T-cell (primary cell): ENCODE results near the gene TMEM138. TPM values are rescaled to one million over a fixed set of nuclear protein-coding genes. Genes with fewer than 3 reads are reported as not detected.

Source experiments
- ATAC-seq, 4 experiments: fragments of 200-7000 bp in 3 of 4; fragments of 150-1000 bp in 1 of 4; cut with Tn5 transposase; replicated peaks in 1 of 4; 1 replicate in 3 of 4; 2 replicates in 1 of 4; pipeline ENCODE4 v1.10.0; 2021; ENCODE audit warnings: moderate library complexity in 3 of 4, mild to moderate bottlenecking in 2 of 4, moderate number of reproducible peaks in 1 of 4
- CTCF ChIA-PET, 2 donors: fragments of 300-600 bp; sonication (Branson Sonifier 250); formaldehyde crosslinking; loops; one replicate each; lab custom pipeline; 2022; ENCODE audit warnings: antibody characterized with exemption in 2 of 2; lab: Charles Lee
- POLR2A ChIA-PET, 2 donors: fragments of 300-600 bp; sonication (Branson Sonifier 250); formaldehyde crosslinking; loops; one replicate each; lab custom pipeline; 2022; ENCODE audit warnings: antibody characterized with exemption in 2 of 2; lab: Charles Lee
- DNase-seq, 35 experiments: peaks; one replicate each; pipeline versions ENCODE4 v3.0.0 to v3.0.0-alpha.2; 2013 to 2023
- H3K27ac ChIP-seq: one replicate; pipeline ENCODE4 v1.5.1; 2013; ENCODE audit warnings: low read length
- H3K27me3 ChIP-seq, 2 experiments: replicated peaks in 1 of 2; 1 replicate in 1 of 2; 2 replicates in 1 of 2; pipeline versions ENCODE4 v1.6.1 to v1.7.0; 2013; ENCODE audit warnings: low read length in 1 of 2, mixed read lengths in 1 of 2; ENCODE audit not compliant: control insufficient read depth in 2 of 2, insufficient read depth in 2 of 2; ENCODE audit errors: extremely low read depth in 1 of 2
- H3K36me3 ChIP-seq, 2 donors: 1 replicate in 1 of 2; 2 replicates in 1 of 2; pipeline versions ENCODE4 v1.6.1 to v1.7.0; 2013; ENCODE audit warnings: low read length in 1 of 2; ENCODE audit not compliant: control insufficient read depth in 2 of 2, insufficient read depth in 1 of 2; ENCODE audit errors: extremely low read depth in 1 of 2
- H3K4me1 ChIP-seq, 2 experiments: 1 replicate in 1 of 2; 2 replicates in 1 of 2; pipeline versions ENCODE4 v1.6.1 to v1.7.0; 2013; ENCODE audit warnings: low read length in 2 of 2, mixed read lengths in 1 of 2; ENCODE audit not compliant: insufficient read depth in 2 of 2, control insufficient read depth in 1 of 2; ENCODE audit errors: extremely low read depth in 1 of 2
- H3K4me3 ChIP-seq, 2 donors: 1 replicate in 1 of 2; 2 replicates in 1 of 2; pipeline versions ENCODE4 v1.5.1 to v1.7.0; 2013; ENCODE audit warnings: mild to moderate bottlenecking in 2 of 2, low read length in 1 of 2, moderate library complexity in 1 of 2; ENCODE audit not compliant: control insufficient read depth in 1 of 2; ENCODE audit errors: extremely low read depth in 1 of 2
- H3K9me3 ChIP-seq: 2 replicates; pipeline ENCODE4 v1.7.0; 2013
- H3K27ac Mint-ChIP-seq, 2 donors: one replicate each; pipeline ENCODE4 v1.8.0; 2020 to 2021; ENCODE audit warnings: mild to moderate bottlenecking in 2 of 2, mixed read lengths in 2 of 2
- H3K27me3 Mint-ChIP-seq, 2 donors: one replicate each; pipeline ENCODE4 v1.8.0; 2021 to 2022; ENCODE audit warnings: mixed read lengths in 2 of 2
- H3K36me3 Mint-ChIP-seq: one replicate; pipeline ENCODE4 v1.8.0; 2021; ENCODE audit warnings: mixed read lengths
- H3K4me1 Mint-ChIP-seq, 3 donors: one replicate each; pipeline ENCODE4 v1.8.0; 2020 to 2022; ENCODE audit warnings: mixed read lengths in 3 of 3, mild to moderate bottlenecking in 1 of 3
- H3K4me3 Mint-ChIP-seq, 3 donors: one replicate each; pipeline ENCODE4 v1.8.0; 2020 to 2022; ENCODE audit warnings: mild to moderate bottlenecking in 3 of 3, mixed read lengths in 3 of 3, moderate library complexity in 3 of 3
- H3K9me3 Mint-ChIP-seq, 3 donors: one replicate each; pipeline ENCODE4 v1.8.0; 2020 to 2022; ENCODE audit warnings: mixed read lengths in 3 of 3
- WGBS: methylation state at CpG from one replicate; pipeline ENCODE4 v1.1.5; 2013; ENCODE audit warnings: missing lambda C conversion rate; ENCODE audit not compliant: insufficient coverage; 5-methylcytosine and 5-hydroxymethylcytosine counted together
- total RNA-seq, 35 experiments: library from RNA in 6 of 35; stranded (reverse) in 6 of 35; fragments of 120-200 nt in 1 of 35; gene quantifications; one replicate each; pipeline versions ENCODE4 v1.2.1 to v1.2.4 and lab custom pipeline; 2013 to 2026

TMEM138 gene
- 10 to 100 TPM; 48.7 to 57.7 (median 56.6) TPM for total RNA-seq
- 35.0 TPM for total RNA-seq (2013)
- total RNA-seq (lab: John Stamatoyannopoulos, UW) = 39.1 to 68.3 (median 49.0) reads per million in 29 experiments

DNA sequence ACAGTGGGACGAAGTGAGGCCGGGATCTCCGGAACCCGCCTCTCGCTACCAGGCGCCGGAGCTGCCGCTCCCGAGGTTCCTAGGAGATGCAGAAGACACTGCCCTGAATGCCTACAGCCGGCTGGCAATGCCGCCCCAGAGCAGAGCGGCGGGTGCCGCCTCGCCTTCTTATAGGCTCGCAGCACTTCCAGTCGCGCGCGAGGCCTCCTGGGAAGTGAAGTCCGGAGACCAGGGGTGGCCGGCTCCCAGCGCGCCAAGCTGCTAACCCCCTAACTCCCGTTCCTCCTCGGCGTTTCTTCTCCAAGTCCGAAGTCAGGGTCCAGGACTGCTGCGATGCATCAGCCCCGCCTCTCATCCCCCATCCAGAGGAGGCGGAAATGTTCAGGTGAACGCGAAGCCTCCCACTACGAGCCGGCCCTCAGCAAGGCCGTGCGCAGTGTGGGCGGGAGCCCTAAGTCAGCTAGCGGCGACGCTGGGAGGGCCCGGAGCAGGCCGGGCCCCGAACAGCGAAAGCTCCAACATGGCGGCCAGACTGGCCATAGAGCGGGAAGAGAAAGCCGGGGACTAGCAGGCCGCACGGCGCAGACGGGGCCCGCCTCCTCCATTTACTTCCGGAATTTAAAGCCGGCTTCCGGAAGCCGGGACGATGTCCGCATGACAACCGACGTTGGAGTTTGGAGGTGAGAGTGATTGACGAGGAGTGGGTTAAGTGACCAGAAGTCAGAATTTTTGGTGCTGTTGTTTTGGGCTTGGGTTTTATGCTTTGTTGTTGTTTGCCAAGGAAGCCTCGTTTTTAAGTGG lies at the start of gene TMEM138, which contains the start of gene CYB561A3:
TMEM138 (plus strand) TSS at position 634 of the 801 bp plus-strand sequence. CDS start 2,017 bp downstream, outside the sequence.
CYB561A3 (minus strand) TSS at position 142 of the 801 bp plus-strand sequence. CDS start 5,169 bp downstream, outside the sequence.
- Histone ChIP-seq H3K4me1 (peaks cover 10 to 38% of the 10 kb centered on the region in 2 experiments), H3K4me3 (peak within 1 kb of the TSS; percentile 89 to 93), H3K36me3 (peaks cover 5 to 29% of the 10 kb centered on the region in 2 donors), H3K27me3 (no peaks in the 10 kb centered on the region), H3K27ac (peak within 1 kb of the TSS; percentile 96), H3K9me3 (no peaks in the 10 kb centered on the region)
- Mint-ChIP-seq H3K4me3 (peak within 1 kb of the TSS; percentile 99 to 100 (median 100)), H3K9me3 (no peaks in the 10 kb centered on the region), H3K27me3 (no peaks in the 10 kb centered on the region), H3K36me3 (peaks cover 6% of the 10 kb centered on the region), H3K27ac (peak within 1 kb of the TSS; percentile 98 to 100), H3K4me1 (peaks cover 33 to 53% (median 46%) of the 10 kb centered on the region in 3 donors)
- ATAC-seq (peak; percentile 89 to 93 (median 92)), DNase-seq (peak; percentile 74 to 90 (median 82))
- POLR2A ChIA-PET = interaction anchor here (0.5 to 1.5 kb wide), 8 partner anchors 7 to 1109 kb away, joined by 3 to 13 read pairs (median 4); partner anchors contain the start of genes DDB1 (in 1 of the 2), TKFC (in 1 of the 2) and TMEM216 (in 1 of the 2)
- CTCF ChIA-PET = interaction anchor here (0.7 to 4.5 kb wide), 8 partner anchors 24 to 68 kb away, joined by 3 to 54 read pairs (median 8); partner anchors contain the start of genes CPSF7 (in 1 of the 2), DDB1 (in 1 of the 2), SDHAF2 (in 1 of the 2) and TKFC (in 1 of the 2)
- WGBS = 0% methylated on average over 63 of the region's 63 CpGs

DNA sequence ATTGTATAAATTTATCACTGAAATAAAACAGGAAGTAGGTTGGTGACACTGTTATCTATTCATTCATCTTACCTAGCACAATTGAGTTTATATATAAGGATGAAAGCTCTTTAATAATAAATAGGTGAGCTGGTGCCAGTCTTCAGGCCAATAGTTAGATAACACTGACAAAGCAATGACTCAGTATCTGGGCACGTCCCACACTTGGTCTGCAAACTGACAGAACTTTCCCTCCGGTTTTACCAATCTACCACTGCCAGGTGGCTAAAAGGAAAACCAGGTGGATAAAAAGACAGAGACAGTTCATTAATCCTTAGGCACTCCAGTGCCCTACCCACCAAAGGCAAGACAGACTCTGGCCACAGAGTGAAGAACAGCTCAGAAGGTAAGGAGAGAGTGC lies 46.9 kb upstream of the TMEM138 start:
- POLR2A ChIA-PET = interaction anchor here in 1 of 2 donors (0.8 kb wide), 1 partner anchor 8 kb away, joined by 3 read pairs; no protein-coding TSS in a partner anchor
- Histone ChIP-seq H3K9me3 (no peaks in the 10 kb centered on the region), H3K27me3 (no peaks in the 10 kb centered on the region), H3K36me3 (peaks cover 28 to 82% of the 10 kb centered on the region in 2 donors), H3K4me3 (no peak overlapping the region), H3K27ac (no peak overlapping the region), H3K4me1 (no peaks in the 10 kb centered on the region)
- Mint-ChIP-seq H3K4me1 (no peaks in the 10 kb centered on the region), H3K9me3 (no peaks in the 10 kb centered on the region), H3K27me3 (no peaks in the 10 kb centered on the region), H3K4me3 (no peak overlapping the region), H3K36me3 (peaks cover 43% of the 10 kb centered on the region), H3K27ac (no peak overlapping the region)
- CTCF ChIA-PET = interaction anchor here in 1 of 2 donors (0.5 kb wide), 1 partner anchor 60 kb away, joined by 3 read pairs; no protein-coding TSS in a partner anchor
- 94% methylated on average over 2 of the region's 2 CpGs for WGBS
- ATAC-seq (no peak), DNase-seq (no peak)

DNA sequence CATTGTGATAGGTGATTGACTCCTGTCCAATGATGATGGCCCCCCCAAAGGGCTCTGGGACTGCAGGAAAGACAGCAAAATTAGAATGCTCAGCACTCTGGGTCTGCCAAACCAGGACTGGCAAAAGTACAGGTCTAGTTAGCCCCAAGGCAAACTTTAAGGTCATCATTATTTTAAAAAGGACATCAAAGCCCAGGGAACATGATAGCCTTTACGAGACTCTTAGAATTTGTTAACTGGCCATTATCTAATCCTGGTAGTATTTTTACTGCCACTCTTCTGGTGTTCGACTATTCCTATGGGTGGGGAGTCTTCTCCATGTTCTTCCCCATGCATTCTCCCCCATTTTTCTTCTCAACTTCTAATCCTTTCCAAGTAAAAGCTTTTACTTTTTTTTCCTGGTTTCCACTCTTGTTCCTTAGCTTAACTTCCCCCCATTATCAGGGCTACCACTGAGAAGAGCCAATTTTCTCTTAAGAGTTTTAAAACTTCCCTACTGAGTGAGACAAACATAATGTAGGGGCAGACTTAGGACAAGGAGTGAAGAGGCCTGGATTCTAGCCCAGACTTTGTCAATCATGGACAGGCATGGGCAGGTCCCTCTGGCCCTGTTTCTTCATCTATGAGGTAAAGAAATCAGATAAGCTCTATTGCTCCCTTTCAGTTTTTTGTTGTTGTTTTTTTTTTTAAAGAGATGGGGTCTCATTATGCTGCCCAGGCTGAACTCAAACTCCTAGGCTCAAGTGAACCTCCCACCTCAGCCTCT lies 36.3 kb upstream of the TMEM138 start:
- no peak overlapping the region for H3K27ac ChIP-seq
- POLR2A ChIA-PET = interaction anchor here in 1 of 2 donors (0.6 kb wide), 1 partner anchor 10 kb away, joined by 4 read pairs; no protein-coding TSS in a partner anchor
- ATAC-seq = no peak
- H3K4me1 ChIP-seq = peaks cover 0 to under 1% of the 10 kb centered on the region in 2 experiments
- no peaks in the 10 kb centered on the region for H3K9me3 ChIP-seq
- Mint-ChIP-seq H3K27me3 (no peaks in the 10 kb centered on the region), H3K4me3 (no peak overlapping the region), H3K9me3 (no peaks in the 10 kb centered on the region), H3K36me3 (peaks cover 76% of the 10 kb centered on the region), H3K27ac (no peak overlapping the region), H3K4me1 (peaks cover 20 to 30% (median 27%) of the 10 kb centered on the region in 3 donors)
- WGBS = no CpG with 5 or more reads among the region's 2 CpGs
- DNase-seq = no peak
- H3K4me3 ChIP-seq = no peak overlapping the region
- CTCF ChIA-PET = interaction anchor here in 1 of 2 donors (0.6 kb wide), 1 partner anchor 40 kb away, joined by 3 read pairs; no protein-coding TSS in a partner anchor
- no peaks in the 10 kb centered on the region for H3K27me3 ChIP-seq
- H3K36me3 ChIP-seq = peaks cover 12 to 90% of the 10 kb centered on the region in 2 donors

DNA sequence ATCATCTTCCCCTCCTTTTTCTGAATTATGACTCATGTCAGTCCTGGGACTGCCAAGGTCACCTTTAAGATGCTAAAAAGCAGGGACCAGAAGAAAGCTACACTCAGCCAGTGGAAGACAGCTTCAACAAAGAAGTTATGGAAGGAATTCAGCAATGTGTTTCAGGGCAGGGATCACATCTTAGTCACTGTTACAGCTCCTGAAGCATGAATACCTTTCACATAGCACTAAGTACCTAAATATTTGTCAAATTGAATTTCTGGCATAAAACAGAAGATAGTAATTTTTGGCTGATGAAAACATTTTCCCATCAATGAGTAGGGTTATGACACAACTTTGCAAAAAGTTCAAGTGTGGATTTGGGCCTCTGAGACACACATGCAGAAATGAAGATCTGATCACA lies 34.5 kb upstream of the TMEM138 start:
- ATAC-seq (no peak), DNase-seq (no peak)
- Histone ChIP-seq H3K9me3 (no peaks in the 10 kb centered on the region), H3K4me3 (no peak overlapping the region), H3K36me3 (peaks cover 12 to 73% of the 10 kb centered on the region in 2 donors), H3K27ac (no peak overlapping the region), H3K4me1 (peaks cover 13 to 19% of the 10 kb centered on the region in 2 experiments), H3K27me3 (no peaks in the 10 kb centered on the region)
- Mint-ChIP-seq H3K4me3 (no peak overlapping the region), H3K36me3 (peaks cover 63% of the 10 kb centered on the region), H3K9me3 (no peaks in the 10 kb centered on the region), H3K4me1 (peaks cover 38 to 47% (median 45%) of the 10 kb centered on the region in 3 donors), H3K27ac (no peak overlapping the region), H3K27me3 (no peaks in the 10 kb centered on the region)
- CTCF ChIA-PET = interaction anchor here in 1 of 2 donors (1.3 kb wide), 1 partner anchor 8 kb away, joined by 4 read pairs; no protein-coding TSS in a partner anchor
- POLR2A ChIA-PET = interaction anchor here in 1 of 2 donors (0.5 to 1.1 kb wide), 2 partner anchors 9 to 274 kb away, joined by 3 to 4 read pairs; no protein-coding TSS in a partner anchor

DNA sequence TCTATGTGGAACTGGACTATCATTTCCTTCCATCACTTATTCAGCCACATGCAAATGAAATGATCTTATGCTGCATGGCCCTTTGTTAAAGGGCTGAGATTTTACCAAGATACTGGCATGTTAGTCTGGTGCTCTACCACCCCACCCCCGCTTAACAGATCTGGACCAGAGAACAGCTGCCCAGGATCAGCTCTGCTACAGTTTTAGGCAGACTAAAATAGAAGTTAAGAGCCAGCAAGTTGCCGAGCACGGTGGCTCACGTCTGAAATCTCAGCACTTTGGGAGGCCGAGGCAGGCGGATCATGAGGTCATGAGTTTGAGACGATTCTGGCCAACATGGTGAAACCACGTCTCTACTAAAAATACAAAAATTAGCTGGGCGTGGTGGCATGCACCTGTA lies 33.8 kb upstream of the TMEM138 start:
- no peak overlapping the region for H3K4me3 Mint-ChIP-seq
- H3K4me1 Mint-ChIP-seq = peaks cover 42 to 51% (median 49%) of the 10 kb centered on the region in 3 donors
- Histone ChIP-seq H3K4me1 (peaks cover 14 to 23% of the 10 kb centered on the region in 2 experiments), H3K27me3 (no peaks in the 10 kb centered on the region), H3K9me3 (no peaks in the 10 kb centered on the region), H3K27ac (no peak overlapping the region), H3K4me3 (no peak overlapping the region), H3K36me3 (peaks cover 12 to 66% of the 10 kb centered on the region in 2 donors)
- no peaks in the 10 kb centered on the region for H3K27me3 Mint-ChIP-seq
- ATAC-seq (no peak), DNase-seq (no peak)
- 97% methylated on average over 9 of the region's 9 CpGs for WGBS
- POLR2A ChIA-PET = interaction anchor here in 1 of 2 donors (0.5 to 1.1 kb wide), 3 partner anchors 8 to 275 kb away, joined by 3 to 4 read pairs (median 3); no protein-coding TSS in a partner anchor
- CTCF ChIA-PET = no interaction called here
- H3K27ac Mint-ChIP-seq = no peak overlapping the region
- no peaks in the 10 kb centered on the region for H3K9me3 Mint-ChIP-seq
- peaks cover 58% of the 10 kb centered on the region for H3K36me3 Mint-ChIP-seq
